Stimulated activated CD8-positive, alpha-beta memory T cell treated with anti-CD3 and anti-CD28 coated beads, Interleukin-2, amount 100 ng/mL, for 48 hours (primary cell): ENCODE data around the gene CDH4.

Experiments
- DNase-seq, 2 donors: peaks; one replicate each; pipeline ENCODE4 v3.0.0-alpha.2; 2020; ENCODE audit warnings: low read depth in 2 of 2

Gene CDH4

DNA sequence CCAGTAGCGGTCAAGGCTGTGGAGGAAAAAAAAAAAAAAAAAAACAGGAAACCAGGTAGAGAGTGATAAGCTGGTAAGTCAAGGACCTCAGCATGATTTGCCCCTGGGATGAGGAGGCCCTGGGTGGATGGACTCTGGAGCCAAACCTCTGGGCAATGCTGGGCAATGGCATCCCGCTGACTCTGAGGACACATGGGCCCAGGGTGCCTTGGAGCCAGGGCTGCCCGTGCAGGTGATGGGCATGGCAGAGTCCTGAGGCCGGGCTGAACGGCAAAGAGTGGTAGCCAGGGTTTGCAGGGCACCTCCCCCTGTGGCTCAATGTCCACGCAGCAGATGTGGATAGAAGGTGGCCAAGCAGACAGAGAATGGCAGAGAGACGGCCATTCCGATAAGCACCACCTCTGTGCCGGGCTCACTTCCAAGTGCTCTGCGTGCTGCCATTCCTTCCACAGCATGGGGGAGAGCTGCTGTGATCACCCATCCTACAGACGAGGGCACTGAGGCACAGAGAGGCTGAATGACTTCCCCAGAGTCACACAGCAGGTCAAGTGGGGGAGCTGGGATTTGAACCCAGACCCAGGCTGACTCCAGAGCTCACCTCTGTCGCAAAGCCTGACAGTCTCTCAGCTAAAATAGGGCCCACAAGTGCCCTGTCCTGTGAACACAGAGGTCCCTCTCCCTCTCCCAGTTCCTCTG, 353.9 kb downstream of the CDH4 start:
- DNase-seq = no peak

DNA sequence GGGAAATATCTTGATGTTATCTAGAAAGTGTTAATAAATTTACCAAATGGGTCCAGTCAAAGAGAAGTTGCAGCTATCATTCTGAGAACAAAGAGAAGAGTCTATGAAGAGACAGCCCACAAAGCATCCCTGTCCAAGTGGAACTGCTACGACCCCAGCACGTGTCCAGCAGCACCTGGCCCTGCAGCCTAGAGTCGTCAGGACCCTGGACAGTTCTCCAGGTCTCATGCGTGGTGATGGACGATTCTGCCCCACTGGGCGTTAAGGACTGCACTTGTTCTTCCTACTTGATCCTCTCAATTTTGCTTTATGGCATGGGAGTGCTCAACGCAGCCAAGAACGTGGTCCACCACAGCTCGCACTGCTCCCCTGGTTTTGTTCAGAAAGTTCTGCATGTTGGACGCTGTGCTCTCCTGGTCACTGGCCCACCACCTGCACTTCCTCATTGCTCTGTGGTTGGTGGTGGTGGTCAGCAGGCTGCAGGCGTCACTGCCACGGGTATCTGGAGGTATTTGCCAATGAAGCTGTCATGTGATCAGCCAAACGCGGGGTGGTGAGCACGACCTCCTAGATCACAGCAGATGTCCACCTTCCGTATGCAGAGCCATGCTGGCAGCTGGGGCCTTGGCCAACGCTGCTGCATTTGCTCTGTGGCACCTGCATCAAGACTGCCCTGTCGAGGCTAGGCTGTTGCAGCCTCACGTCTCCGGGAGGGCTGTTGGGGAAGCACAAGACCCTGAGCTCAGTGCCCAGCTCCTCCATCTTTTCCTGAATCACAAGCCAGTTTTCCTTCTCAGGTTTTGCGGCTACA, 356.4 kb downstream of the CDH4 start:
- DNase-seq = no peak

DNA sequence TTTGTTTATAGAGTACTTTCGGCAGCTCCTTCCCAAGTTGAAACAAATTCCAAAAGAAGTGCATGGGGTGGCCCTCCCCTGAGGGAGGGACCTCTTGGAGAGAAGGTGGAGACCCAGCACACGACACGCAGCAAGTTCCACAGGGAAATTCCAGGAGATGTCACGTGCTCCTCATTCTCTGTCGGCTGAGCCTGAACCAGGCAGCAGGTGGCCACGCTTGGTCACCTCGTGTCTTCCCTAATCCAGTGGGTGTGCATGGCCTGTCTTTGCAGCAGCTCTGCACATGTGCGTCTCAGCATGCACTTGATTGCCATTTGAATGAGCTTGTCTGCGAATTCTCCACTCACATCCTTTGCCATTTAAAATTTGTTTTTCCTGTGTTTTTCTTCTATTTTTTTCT, 357.4 kb downstream of the CDH4 start:
- no peak for DNase-seq

DNA sequence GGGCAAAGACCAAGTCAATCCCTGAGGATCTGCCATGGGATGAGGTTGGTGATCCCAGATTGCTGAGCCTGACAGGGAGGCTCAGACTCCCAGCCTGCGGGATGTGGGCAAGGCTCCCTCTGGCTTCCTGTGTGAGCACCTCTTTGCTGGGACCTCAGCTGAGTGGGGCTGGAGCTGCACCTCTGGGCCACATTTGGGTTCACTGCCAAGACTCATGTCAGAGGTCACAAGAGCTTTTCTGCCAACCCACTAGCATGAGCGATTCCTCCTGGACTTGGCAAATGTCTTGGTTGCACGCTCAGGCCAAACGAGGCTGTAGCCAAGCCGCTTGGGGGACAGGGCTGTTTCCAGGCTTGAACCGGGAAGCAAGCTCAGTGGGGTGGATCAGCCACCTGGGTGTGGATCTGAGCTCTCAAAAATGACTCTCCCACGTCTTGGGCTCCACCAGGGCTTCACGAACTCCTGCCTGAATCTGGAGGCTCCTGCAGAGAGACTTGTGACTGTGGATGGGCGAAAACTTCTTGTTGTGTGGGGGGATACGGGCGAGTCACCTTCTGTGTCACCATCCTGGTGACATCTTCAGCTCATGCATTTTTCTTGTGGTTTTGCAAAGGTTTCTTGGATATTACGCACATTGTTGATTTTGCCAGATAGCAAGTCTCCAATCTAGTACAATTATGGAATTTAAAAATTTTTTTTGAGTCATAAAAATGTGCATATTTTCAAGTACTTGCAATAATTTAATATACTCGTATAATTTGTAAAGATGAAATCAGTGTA, 359.5 kb downstream of the CDH4 start:
- DNase-seq = no peak

GRCh38 chr20:61613917-61614705, 362.1 kb downstream of the CDH4 start:
- DNase-seq = no peak

DNA sequence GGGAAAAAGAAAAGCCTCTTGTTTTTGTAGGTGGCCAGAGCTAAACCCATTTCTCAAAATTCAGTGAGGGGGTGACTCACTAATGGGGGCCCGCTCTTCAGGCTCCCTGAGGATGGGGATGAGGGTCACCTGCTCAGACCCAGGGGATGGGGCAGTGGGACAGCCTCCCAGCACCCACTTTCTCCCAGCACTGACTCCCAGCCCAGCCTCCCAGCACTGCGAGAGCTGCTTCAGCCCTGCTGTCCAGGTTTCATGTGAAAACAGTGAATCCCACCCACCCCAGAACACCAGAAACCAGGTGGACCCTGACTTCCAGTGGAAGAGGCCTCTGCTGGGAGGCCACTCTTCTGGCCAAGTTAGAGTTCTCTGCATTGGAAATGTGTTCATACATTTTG, 362.6 kb downstream of the CDH4 start:
- no peak for DNase-seq

DNA sequence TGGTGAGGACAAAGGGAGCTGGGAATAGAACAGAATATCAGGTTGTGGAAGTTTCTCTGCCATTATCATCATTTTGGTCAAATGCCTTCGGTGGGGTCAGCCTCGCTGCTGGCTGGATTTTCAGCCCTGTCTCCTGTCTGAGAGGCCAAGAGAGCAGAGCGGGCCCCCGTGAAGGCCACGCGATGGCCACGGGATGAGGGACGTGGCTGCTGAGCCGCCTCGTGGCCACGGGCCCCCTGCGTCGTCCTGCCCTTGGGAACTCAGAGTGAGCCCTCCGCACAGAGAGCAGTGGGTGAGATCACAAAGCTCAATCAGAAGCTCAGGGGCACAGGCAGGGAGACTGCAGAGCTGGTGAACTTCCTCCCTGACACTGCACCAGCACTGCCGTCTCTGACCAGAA, 363.7 kb downstream of the CDH4 start:
- no peak for DNase-seq

DNA sequence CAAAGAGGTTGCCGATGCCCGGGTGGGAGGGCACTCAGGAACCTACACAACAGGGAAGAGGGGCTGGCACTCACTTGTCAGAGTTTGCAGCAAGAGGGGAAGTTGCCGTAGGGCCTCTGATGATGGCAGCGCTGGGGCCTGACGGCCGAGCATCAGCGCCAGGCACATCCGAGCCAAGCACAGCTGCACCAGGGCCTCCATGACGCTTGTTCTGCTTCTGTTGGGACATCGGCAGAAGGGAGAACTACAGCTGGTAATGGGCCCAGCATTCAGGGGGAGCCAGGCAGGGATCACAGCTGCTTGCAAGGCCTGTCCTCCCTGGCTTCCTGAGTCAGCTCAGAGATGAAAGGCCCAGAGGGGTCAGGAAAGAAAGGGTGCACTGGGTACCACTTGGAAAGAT, 367.7 kb downstream of the CDH4 start:
- DNase-seq = no peak

DNA sequence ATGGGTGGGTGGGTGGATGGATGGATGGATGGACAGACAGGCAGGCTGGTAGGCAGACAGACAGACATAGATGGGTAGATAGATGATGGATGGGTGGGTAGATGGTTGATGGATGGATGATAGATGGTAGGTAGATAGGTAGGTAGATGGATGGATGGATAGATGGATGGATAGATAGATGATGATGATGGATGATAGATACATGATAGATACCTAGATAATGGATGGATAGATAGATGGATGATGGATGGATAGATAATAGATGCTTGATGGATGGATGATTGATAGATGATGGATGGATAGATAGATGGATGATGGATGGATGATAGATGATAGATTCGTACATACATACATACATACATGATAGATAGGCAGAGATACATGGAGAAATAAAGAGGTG, 368.1 kb downstream of the CDH4 start:
- DNase-seq = no peak

DNA sequence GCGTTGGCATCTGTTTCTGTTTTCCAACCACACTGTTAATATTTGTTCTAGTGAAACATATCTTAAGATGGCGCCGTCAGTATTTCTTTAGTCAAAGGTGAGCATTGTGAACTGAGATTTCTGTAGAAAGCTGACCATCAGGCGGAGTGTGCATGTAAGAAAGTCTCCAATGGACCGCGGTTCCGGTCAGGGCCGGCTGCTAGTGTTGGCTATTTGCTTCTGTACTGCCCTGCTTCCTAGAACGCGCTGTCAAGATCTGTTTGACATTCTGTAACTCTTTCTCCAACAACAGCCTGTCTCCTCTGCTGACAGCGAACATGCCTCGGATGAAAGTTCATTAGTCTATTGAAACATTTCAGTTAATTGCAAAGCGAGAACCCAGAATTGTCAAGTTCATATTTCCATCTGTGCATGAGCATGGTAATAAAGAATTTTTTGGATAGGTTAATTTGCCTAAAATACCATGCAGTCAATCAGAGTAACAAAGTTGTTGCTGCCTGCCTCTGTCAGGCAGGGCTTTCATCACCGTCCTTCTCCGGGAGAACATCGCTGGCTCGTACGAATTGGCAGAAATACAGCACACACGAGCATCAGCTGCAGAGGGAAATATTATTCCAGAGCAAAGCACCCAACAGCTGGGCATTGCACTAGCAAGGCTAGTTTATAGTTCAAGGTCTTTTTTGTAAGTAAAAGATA, 369.1 kb downstream of the CDH4 start:
- no peak for DNase-seq

- no peak for DNase-seq
These were observed 369.8 kb downstream of the CDH4 start for GRCh38 chr20:61621852-61622251.

DNA sequence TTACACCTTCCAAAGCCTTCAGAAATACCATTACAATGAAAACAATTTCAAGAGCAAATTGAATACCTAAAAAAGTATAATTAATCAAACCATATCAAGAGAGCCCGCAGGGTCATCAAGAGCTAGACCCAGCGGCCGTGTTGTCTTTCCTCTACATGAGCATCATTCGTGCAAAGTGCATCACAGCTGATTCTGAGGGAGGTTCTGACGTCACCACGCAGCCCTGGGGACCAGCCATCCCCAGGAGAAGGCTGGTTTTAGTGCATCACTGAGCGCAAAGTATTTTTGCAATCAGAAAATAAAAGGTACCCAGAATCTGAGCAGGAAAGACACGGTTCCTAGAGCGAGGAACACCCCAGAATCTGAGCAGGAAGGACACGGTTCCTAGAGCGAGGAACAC, 371.4 kb downstream of the CDH4 start:
- DNase-seq = no peak

DNA sequence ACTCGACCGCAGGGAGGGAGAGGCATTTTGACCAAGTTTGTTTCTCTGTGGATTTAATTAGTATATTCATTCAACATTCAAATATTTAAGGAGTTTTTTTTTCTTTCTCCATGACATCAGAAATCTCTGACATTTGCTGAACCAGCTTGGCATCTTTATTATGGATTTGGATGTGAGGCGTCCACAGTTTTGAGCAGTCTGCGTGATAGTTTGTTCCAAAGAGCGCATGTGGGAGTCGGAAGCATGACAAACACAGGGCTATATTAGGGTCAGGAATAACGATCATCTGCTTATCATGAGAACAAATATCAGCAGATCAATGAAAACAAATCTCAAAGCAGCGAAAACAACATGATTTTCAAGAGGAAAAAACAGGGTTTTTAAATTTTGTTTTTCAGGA, 373.2 kb downstream of the CDH4 start:
- no peak for DNase-seq

GRCh38 chr20:61626412-61626811, 374.4 kb downstream of the CDH4 start:
- no peak for DNase-seq

DNA sequence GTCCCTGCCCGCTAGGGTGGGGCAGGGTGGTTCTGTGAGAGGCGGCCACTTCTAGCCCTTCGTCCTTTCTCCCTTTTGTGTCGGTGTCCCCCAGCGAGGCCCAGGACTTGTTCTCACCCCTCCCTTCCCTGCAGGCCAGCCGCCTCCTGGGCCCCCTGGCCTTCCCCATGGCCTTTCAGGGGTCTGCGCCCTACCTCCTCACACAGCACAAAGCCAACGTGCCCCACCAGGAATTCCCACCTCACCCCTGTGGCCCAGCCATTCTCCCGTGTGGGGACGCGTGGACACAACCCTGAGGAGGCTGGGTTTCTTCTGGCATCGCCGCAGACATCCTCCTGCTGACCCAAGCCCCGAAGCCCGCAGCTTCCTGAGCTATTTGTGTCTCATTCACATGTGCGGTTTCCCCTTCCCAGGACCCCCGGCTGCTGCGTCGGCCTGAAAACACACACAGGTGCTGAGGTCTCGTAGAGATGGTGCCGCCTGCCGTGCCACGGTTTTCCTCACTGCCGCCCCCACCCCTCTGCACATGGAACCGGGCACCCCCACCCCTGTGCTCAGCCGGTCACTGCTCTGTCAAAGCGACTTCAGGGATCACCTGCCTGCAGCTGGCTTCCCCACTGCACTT, 375.8 kb downstream of the CDH4 start:
- DNase-seq = no peak

- no peak for DNase-seq
These were observed 376.4 kb downstream of the CDH4 start for GRCh38 chr20:61628480-61628879.

- DNase-seq = no peak
These were observed 377.0 kb downstream of the CDH4 start for GRCh38 chr20:61628901-61629601.

GRCh38 chr20:61629602-61630390, 377.7 kb downstream of the CDH4 start:
- no peak for DNase-seq

GRCh38 chr20:61630391-61630650, 378.3 kb downstream of the CDH4 start:
- DNase-seq = no peak

GRCh38 chr20:61630816-61631215, 378.8 kb downstream of the CDH4 start:
- DNase-seq = no peak
